ENCODE results near the gene HYLS1.

- TF ChIP-seq POLR2A (IDR thresholded peaks at IDR 0.05) = no peak
- no peak for TF ChIP-seq EP300 (IDR thresholded peaks at IDR 0.05)
- TF ChIP-seq CTCF (IDR thresholded peaks at IDR 0.05) = no peak
- no peak for TF ChIP-seq POLR2AphosphoS5 (IDR thresholded peaks at IDR 0.05)
Observed at GRCh38 chr11:125930076-125930450, 42.6 kb downstream of the HYLS1 start.
